PC-3 (cell line): ENCODE results near the gene CADPS2. TPM values are rescaled to one million over a fixed set of nuclear protein-coding genes. Genes with fewer than 3 reads are reported as not detected.

ENCODE experiments used
- ATAC-seq: fragments of 200-7000 bp; cut with Tn5 transposase; 2 replicates; pipeline ENCODE4 v1.9.1; 2020; ENCODE audit warnings: mild to moderate bottlenecking, moderate library complexity
- BruUV-seq: library from RNA; stranded (reverse); fragments of 400-500 nt; replicated peaks from 2 replicates; lab custom pipeline; 2021; lab: Mats Ljungman, UMichigan
- CTCF ChIA-PET: fragments of 300-600 bp; sonication (Branson Sonifier 250); formaldehyde crosslinking; loops from one replicate; lab custom pipeline; 2022; ENCODE audit warnings: antibody characterized with exemption; lab: Charles Lee
- POLR2A ChIA-PET: fragments of 300-600 bp; sonication (Branson Sonifier 250); formaldehyde crosslinking; loops from one replicate; lab custom pipeline; 2022; ENCODE audit warnings: antibody characterized with exemption; ENCODE audit not compliant: unreplicated experiment; lab: Charles Lee
- DNase-seq: peaks from one replicate; pipeline ENCODE4 v3.0.0-alpha.2; 2015
- H2AFZ ChIP-seq: fragments of 300-600 bp; sonication (generic); 2 replicates; pipeline ENCODE4 v1.6.0; 2016; ENCODE audit warnings: antibody characterized with exemption, low read length
- H3F3A ChIP-seq: fragments of 300-600 bp; sonication (generic); one replicate; pipeline ENCODE4 v1.6.0; 2017; ENCODE audit warnings: antibody characterized with exemption, low read length, control low read depth, mild to moderate bottlenecking; ENCODE audit not compliant: unreplicated experiment
- H3K27ac ChIP-seq: fragments of 300-600 bp; sonication (generic); 2 replicates; pipeline ENCODE4 v1.5.1; 2016; ENCODE audit warnings: mild to moderate bottlenecking, low read length
- H3K27me3 ChIP-seq: fragments of 300-600 bp; sonication (generic); 2 replicates; pipeline ENCODE4 v1.6.1; 2016; ENCODE audit warnings: low read length, mixed read lengths
- H3K36me3 ChIP-seq: fragments of 300-600 bp; sonication (generic); 2 replicates; pipeline ENCODE4 v1.6.1; 2016; ENCODE audit warnings: low read depth, mixed run types, low read length, mixed read lengths
- H3K4me1 ChIP-seq: fragments of 300-600 bp; sonication (generic); 2 replicates; pipeline ENCODE4 v1.5.1; 2016; ENCODE audit warnings: low read length; ENCODE audit not compliant: insufficient read depth
- H3K4me2 ChIP-seq: fragments of 300-600 bp; sonication (generic); 2 replicates; pipeline ENCODE4 v1.6.0; 2016; ENCODE audit warnings: low read length
- H3K4me3 ChIP-seq: fragments of 300-600 bp; sonication (generic); 2 replicates; pipeline ENCODE4 v1.5.1; 2016; ENCODE audit warnings: mild to moderate bottlenecking, low read length, mixed read lengths
- H3K79me2 ChIP-seq: fragments of 300-600 bp; sonication (generic); 2 replicates; pipeline ENCODE4 v1.6.1; 2017; ENCODE audit warnings: low read length, mixed read lengths
- H3K9ac ChIP-seq: fragments of 300-600 bp; sonication (generic); 2 replicates; pipeline ENCODE4 v1.6.0; 2016; ENCODE audit warnings: mild to moderate bottlenecking, low read length
- H3K9me2 ChIP-seq: fragments of 300-600 bp; sonication (generic); replicated peaks from 2 replicates; pipeline ENCODE4 v1.6.1; 2016; ENCODE audit warnings: mixed run types, low read length, mixed read lengths
- H3K9me3 ChIP-seq: fragments of 300-600 bp; sonication (generic); 2 replicates; pipeline ENCODE4 v1.6.1; 2016; ENCODE audit warnings: low read length, mixed read lengths
- H4K20me1 ChIP-seq: fragments of 300-600 bp; sonication (generic); 2 replicates; pipeline ENCODE4 v1.6.1; 2016; ENCODE audit warnings: low read length, mixed read lengths
- EZH2 ChIP-seq: fragments of 300-600 bp; sonication (generic); IDR thresholded peaks from one replicate; pipeline ENCODE4 v1.6.1; 2017; ENCODE audit warnings: antibody characterized with exemption, mild to moderate bottlenecking, low read length; ENCODE audit not compliant: unreplicated experiment
- EZH2phosphoT487 ChIP-seq: fragments of 300-600 bp; sonication (generic); IDR thresholded peaks from 2 replicates; pipeline ENCODE4 v1.6.1; 2018; ENCODE audit warnings: mild to moderate bottlenecking, antibody characterized with exemption, low read length, borderline replicate concordance
- intact Hi-C: fragments of 100-400 bp; cut with micrococcal nuclease; formaldehyde crosslinking; loops from 2 replicates; pipeline ENCODE4 v1.9.0; 2023
- total RNA-seq: library from RNA; depleted of rRNA; stranded (reverse); fragments of >200 nt; gene quantifications from 2 replicates; pipeline ENCODE4 v1.2.3, GENCODE V29; 2014
- TF ChIP-seq, protein P1 (sequence below): fragments of 300-600 bp; sonication (generic); conservative IDR thresholded peaks from 2 replicates; pipeline ENCODE4 v1.5.1; 2017; ENCODE audit warnings: antibody characterized with exemption, low read depth, mild to moderate bottlenecking, low read length

Gene CADPS2
- total RNA-seq, 1 experiment from 2014 or later, result 9.4 TPM

DNA sequence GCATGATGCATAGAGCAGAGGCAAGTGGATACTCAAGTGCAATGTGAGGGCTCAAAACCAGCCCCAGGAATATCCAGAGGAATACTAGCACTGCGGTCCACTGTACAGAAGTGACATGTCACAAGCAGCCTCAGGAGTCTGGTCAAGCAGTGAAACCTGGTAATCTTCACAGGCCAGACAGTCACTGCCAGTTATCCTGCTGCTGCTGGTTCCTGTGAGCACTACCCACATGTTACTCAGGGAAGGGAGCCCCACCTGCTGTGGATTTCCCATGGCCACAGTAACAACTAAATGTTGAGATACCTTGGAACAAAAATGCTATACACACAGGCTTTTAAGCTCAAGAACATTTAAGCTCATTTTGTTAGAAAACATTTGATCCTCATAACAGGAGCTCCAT lies 290.4 kb downstream of the CADPS2 start:
- ATAC-seq (no peak), DNase-seq (no peak)
- intact Hi-C loops, result no loop called here
- Histone ChIP-seq H2AFZ (no peak overlapping the region), H3K36me3 (no peaks in the 10 kb centered on the region), H3K27ac (no peak overlapping the region), H3K4me3 (no peak overlapping the region), H3K9me2 (no peaks in the 10 kb centered on the region), H3K4me2 (no peak overlapping the region), H4K20me1 (no peaks in the 10 kb centered on the region), H3K4me1 (no peaks in the 10 kb centered on the region), H3K9ac (no peak overlapping the region), H3F3A (no peaks in the 10 kb centered on the region), H3K27me3 (no peaks in the 10 kb centered on the region), H3K79me2 (no peaks in the 10 kb centered on the region), H3K9me3 (no peaks in the 10 kb centered on the region)
- TF ChIP-seq, protein P1, sequence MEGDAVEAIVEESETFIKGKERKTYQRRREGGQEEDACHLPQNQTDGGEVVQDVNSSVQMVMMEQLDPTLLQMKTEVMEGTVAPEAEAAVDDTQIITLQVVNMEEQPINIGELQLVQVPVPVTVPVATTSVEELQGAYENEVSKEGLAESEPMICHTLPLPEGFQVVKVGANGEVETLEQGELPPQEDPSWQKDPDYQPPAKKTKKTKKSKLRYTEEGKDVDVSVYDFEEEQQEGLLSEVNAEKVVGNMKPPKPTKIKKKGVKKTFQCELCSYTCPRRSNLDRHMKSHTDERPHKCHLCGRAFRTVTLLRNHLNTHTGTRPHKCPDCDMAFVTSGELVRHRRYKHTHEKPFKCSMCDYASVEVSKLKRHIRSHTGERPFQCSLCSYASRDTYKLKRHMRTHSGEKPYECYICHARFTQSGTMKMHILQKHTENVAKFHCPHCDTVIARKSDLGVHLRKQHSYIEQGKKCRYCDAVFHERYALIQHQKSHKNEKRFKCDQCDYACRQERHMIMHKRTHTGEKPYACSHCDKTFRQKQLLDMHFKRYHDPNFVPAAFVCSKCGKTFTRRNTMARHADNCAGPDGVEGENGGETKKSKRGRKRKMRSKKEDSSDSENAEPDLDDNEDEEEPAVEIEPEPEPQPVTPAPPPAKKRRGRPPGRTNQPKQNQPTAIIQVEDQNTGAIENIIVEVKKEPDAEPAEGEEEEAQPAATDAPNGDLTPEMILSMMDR, result no peak
- TF ChIP-seq EZH2phosphoT487, result no peak
- no peak for TF ChIP-seq EZH2
- CTCF ChIA-PET, result no interaction called here
- BruUV-seq, result no TSS peak
- POLR2A ChIA-PET, result no interaction called here

DNA sequence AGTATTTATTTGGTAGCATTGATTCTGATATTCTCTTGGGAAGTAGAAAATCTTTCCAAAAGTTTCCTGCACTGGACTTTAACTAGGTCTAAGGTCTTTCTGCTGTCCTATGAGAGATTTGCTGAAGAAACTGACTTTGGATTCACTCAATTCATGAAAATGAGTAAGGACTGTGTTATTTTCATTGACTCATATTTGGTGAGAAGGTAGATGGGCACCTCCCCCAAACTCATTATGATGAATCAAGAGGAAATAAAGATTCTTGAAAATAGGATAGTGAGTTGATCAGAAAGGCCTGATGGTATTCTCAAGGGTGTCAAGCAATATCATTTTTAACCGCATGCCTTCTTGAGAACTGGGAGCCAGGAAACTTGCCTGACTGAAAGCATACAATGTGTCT lies 297.6 kb downstream of the CADPS2 start:
- Histone ChIP-seq H3K4me2 (no peak overlapping the region), H3K4me1 (peaks cover 10% of the 10 kb centered on the region), H3K27me3 (no peaks in the 10 kb centered on the region), H3K79me2 (no peaks in the 10 kb centered on the region), H3F3A (no peaks in the 10 kb centered on the region), H4K20me1 (no peaks in the 10 kb centered on the region), H2AFZ (no peak overlapping the region), H3K36me3 (no peaks in the 10 kb centered on the region), H3K9me2 (no peaks in the 10 kb centered on the region), H3K9ac (no peak overlapping the region), H3K4me3 (no peak overlapping the region), H3K27ac (no peak overlapping the region), H3K9me3 (no peaks in the 10 kb centered on the region)
- POLR2A ChIA-PET, result no interaction called here
- TF ChIP-seq EZH2 (no peak), EZH2phosphoT487 (no peak)
- TF ChIP-seq, protein P1, result no peak
- ATAC-seq (peak; percentile 50), DNase-seq (peak; percentile 69)
- intact Hi-C loops, result no loop called here
- no TSS peak for BruUV-seq
- CTCF ChIA-PET, result no interaction called here

DNA sequence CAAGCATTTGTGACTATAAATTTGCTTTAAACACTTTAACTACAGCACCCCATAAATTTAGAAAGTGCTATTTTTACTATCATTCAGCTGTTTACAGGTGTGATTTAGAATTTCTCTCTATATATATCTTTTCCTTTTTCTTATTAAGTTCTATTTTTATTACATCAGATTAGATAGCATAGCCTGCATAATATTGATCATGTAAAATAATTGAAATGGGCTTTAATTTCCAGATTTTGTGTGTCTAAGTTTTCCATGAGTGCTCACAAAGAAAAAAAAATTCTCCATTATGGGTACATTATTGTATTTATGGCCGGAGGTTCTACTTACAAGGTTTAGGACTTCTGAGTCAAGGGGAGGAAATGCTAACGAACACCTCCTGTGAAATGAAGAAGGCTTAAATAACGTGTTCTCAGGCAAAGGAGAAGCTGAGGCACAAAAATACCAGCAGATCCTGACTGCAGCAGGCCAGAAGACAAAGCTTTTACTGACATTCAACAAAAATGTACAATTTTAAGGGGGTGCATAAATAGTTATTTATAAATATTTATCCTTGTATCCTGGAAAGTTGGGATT lies 301.5 kb downstream of the CADPS2 start:
- intact Hi-C loops, result no loop called here
- Histone ChIP-seq H3K36me3 (no peaks in the 10 kb centered on the region), H3K4me2 (no peak overlapping the region), H3K9ac (no peak overlapping the region), H3K9me2 (no peaks in the 10 kb centered on the region), H3K27me3 (no peaks in the 10 kb centered on the region), H2AFZ (no peak overlapping the region), H3K9me3 (no peaks in the 10 kb centered on the region), H4K20me1 (no peaks in the 10 kb centered on the region), H3F3A (no peaks in the 10 kb centered on the region), H3K27ac (no peak overlapping the region), H3K4me1 (peaks cover 10% of the 10 kb centered on the region), H3K79me2 (no peaks in the 10 kb centered on the region), H3K4me3 (no peak overlapping the region)
- ATAC-seq (no peak), DNase-seq (no peak)
- CTCF ChIA-PET, result no interaction called here
- no TSS peak for BruUV-seq
- TF ChIP-seq EZH2, result no peak
- no peak for TF ChIP-seq EZH2phosphoT487
- TF ChIP-seq, protein P1, result no peak
- POLR2A ChIA-PET, result no interaction called here
